Vagina (tissue), 2 donors: Measurements from ENCODE around the gene CYTH4. TPM values are rescaled to one million over a fixed set of nuclear protein-coding genes. Genes with fewer than 3 reads are reported as not detected.

Source experiments
- DNase-seq, 2 donors: peaks; one replicate each; pipeline ENCODE4 v3.0.0-alpha.2; 2017; ENCODE audit errors: extremely low spot score in 2 of 2
- H3K27ac ChIP-seq: fragments of 200-600 bp; sonication (generic); one replicate; pipeline ENCODE4 v1.5.1; 2019
- H3K27me3 ChIP-seq: fragments of 200-600 bp; sonication (generic); one replicate; pipeline ENCODE4 v1.5.1; 2019
- H3K36me3 ChIP-seq, 2 donors: fragments of 200-600 bp; sonication (generic); one replicate each; pipeline ENCODE4 v1.5.1; 2017 to 2019
- H3K4me1 ChIP-seq: fragments of 200-600 bp; sonication (generic); one replicate; pipeline ENCODE4 v1.5.1; 2019
- H3K4me3 ChIP-seq, 2 donors: fragments of 200-600 bp; sonication (generic); 1 replicate in 1 of 2; 2 replicates in 1 of 2; pipeline ENCODE4 v1.5.1; 2016 to 2019
- H3K9me3 ChIP-seq: fragments of 200-600 bp; sonication (generic); one replicate; pipeline ENCODE4 v1.5.1; 2019
- CTCF ChIP-seq, 3 experiments: fragments of 450-650 bp in 2 of 3; fragments of 200-600 bp in 1 of 3; sonication (generic) in 1 of 3; IDR thresholded peaks; one replicate each; pipeline ENCODE4 v1.5.1; 2017 to 2019; ENCODE audit warnings: antibody characterized with exemption in 3 of 3, mild to moderate bottlenecking in 2 of 3, moderate library complexity in 2 of 3
- POLR2A ChIP-seq, 2 donors: fragments of 450-650 bp; IDR thresholded peaks; one replicate each; pipeline ENCODE4 v1.6.1; 2017; ENCODE audit warnings: antibody characterized with exemption in 2 of 2, mild to moderate bottlenecking in 2 of 2, moderate library complexity in 2 of 2
- POLR2AphosphoS5 ChIP-seq, 2 donors: sonication (generic); formaldehyde crosslinking; IDR thresholded peaks; one replicate each; pipeline ENCODE4 v1.9.0; 2017; ENCODE audit warnings: antibody characterized with exemption in 2 of 2, mild to moderate bottlenecking in 2 of 2, low read depth in 1 of 2; ENCODE audit not compliant: insufficient read depth in 1 of 2
- intact Hi-C: fragments of 100-400 bp; cut with DNase I; formaldehyde crosslinking; loops from one replicate; pipeline ENCODE4 v1.15.1; 2023
- total RNA-seq: library from RNA; depleted of rRNA; stranded (reverse); fragments of >200 nt; gene quantifications from one replicate; pipeline ENCODE4 v1.2.3, GENCODE V29; 2016

The CYTH4 gene
- total RNA-seq, 1 donor from 2014 or later: 16.2 TPM

- Histone ChIP-seq H3K4me1 (no peaks in the 10 kb centered on the region), H3K9me3 (no peaks in the 10 kb centered on the region), H3K27ac (no peak overlapping the region), H3K4me3 (no peak overlapping the region), H3K36me3 (no peaks in the 10 kb centered on the region), H3K27me3 (no peaks in the 10 kb centered on the region)
- DNase-seq: no peak
- no peak for TF ChIP-seq POLR2A (IDR thresholded peaks at IDR 0.05)
- TF ChIP-seq CTCF (IDR thresholded peaks at IDR 0.05): no peak
- TF ChIP-seq POLR2AphosphoS5 (IDR thresholded peaks at IDR 0.05; ENCODE audit: insufficient read depth in 1 of 2, low read depth in 1 of 2): no peak
- intact Hi-C loops: no loop called here
These were observed 76.6 kb downstream of the CYTH4 start for GRCh38 chr22:37358917-37359316.

GRCh38 chr22:37362621-37363020 lies 80.3 kb downstream of the CYTH4 start:
- TF ChIP-seq POLR2AphosphoS5 (IDR thresholded peaks at IDR 0.05; ENCODE audit: insufficient read depth in 1 of 2, low read depth in 1 of 2) (no peak), CTCF (IDR thresholded peaks at IDR 0.05) (no peak), POLR2A (IDR thresholded peaks at IDR 0.05) (no peak)
- no peak for DNase-seq
- no peaks in the 10 kb centered on the region for H3K36me3 ChIP-seq
- H3K9me3 ChIP-seq: no peaks in the 10 kb centered on the region
- intact Hi-C loops: no loop called here
- no peaks in the 10 kb centered on the region for H3K4me1 ChIP-seq
- H3K27me3 ChIP-seq: no peaks in the 10 kb centered on the region
- no peak overlapping the region for H3K27ac ChIP-seq
- H3K4me3 ChIP-seq: no peak overlapping the region

GRCh38 chr22:37363261-37363992 lies 81.1 kb downstream of the CYTH4 start:
- TF ChIP-seq CTCF (IDR thresholded peaks at IDR 0.05) (no peak), POLR2AphosphoS5 (IDR thresholded peaks at IDR 0.05; ENCODE audit: insufficient read depth in 1 of 2, low read depth in 1 of 2) (no peak), POLR2A (IDR thresholded peaks at IDR 0.05) (no peak)
- Histone ChIP-seq H3K27me3 (no peaks in the 10 kb centered on the region), H3K4me3 (no peak overlapping the region), H3K9me3 (no peaks in the 10 kb centered on the region), H3K36me3 (no peaks in the 10 kb centered on the region), H3K4me1 (no peaks in the 10 kb centered on the region), H3K27ac (no peak overlapping the region)
- DNase-seq: no peak
- intact Hi-C loops: no loop called here

Other genes starting within 250 kb of the CYTH4 start
- 27.5 TPM for gene KCTD17, start 230.8 kb upstream of the CYTH4 start, total RNA-seq
- not detected for gene TMPRSS6, start 172.8 kb upstream of the CYTH4 start, total RNA-seq
- gene IL2RB, start 132.6 kb upstream of the CYTH4 start, total RNA-seq: 3.7 TPM
- 4.9 TPM for gene C1QTNF6, start 94.3 kb upstream of the CYTH4 start, total RNA-seq
- not detected for gene SSTR3, start 70.0 kb upstream of the CYTH4 start, total RNA-seq
- gene RAC2, start 38.2 kb upstream of the CYTH4 start, total RNA-seq: 15.7 TPM
- not detected for gene ELFN2, start 145.0 kb downstream of the CYTH4 start, total RNA-seq
- 15.2 TPM for gene MFNG, start 203.9 kb downstream of the CYTH4 start, total RNA-seq
- 11.0 TPM for gene CARD10, start 236.9 kb downstream of the CYTH4 start, total RNA-seq